Measurements from ENCODE around the gene PFKFB1. TPM values are rescaled to one million over a fixed set of nuclear protein-coding genes. Genes with fewer than 3 reads are reported as not detected.

Gene PFKFB1
- total and polyA plus RNA-seq, 8 donors = 0.18 to 0.60 (median 0.47) TPM; not detected in 1

GRCh38 chrX:55006827-55007621 lies 13.0 kb upstream of the PFKFB1 start:
- no peak for DNase-seq
- Histone ChIP-seq H3K27ac (peak overlapping the region in 1 of 2 donors; percentile 19), H3K4me1 (peaks cover 0 to 4% of the 10 kb centered on the region in 2 donors), H3K4me3 (no peak overlapping the region), H3K36me3 (peaks cover 0 to 50% of the 10 kb centered on the region in 2 donors), H3K27me3 (no peaks in the 10 kb centered on the region), H3K9me3 (no peaks in the 10 kb centered on the region)
- intact Hi-C loops (cut with DNase I) = no loop called here
- no peak for TF ChIP-seq CTCF (IDR thresholded peaks at IDR 0.05)
- no peak for ATAC-seq

GRCh38 chrX:55005256-55005655 lies 11.3 kb upstream of the PFKFB1 start:
- peaks cover 0 to 13% of the 10 kb centered on the region in 2 donors for H3K4me1 ChIP-seq
- H3K36me3 ChIP-seq = peaks cover 0 to 50% of the 10 kb centered on the region in 2 donors
- H3K27ac ChIP-seq = no peak overlapping the region
- no peak overlapping the region for H3K4me3 ChIP-seq
- intact Hi-C loops (cut with DNase I) = no loop called here
- DNase-seq (no peak), ATAC-seq (no peak)
- H3K9me3 ChIP-seq = no peaks in the 10 kb centered on the region
- no peak for TF ChIP-seq CTCF (IDR thresholded peaks at IDR 0.05)
- no peaks in the 10 kb centered on the region for H3K27me3 ChIP-seq

- Histone ChIP-seq H3K4me3 (no peak overlapping the region), H3K27ac (no peak overlapping the region), H3K4me1 (peaks cover 0 to 13% of the 10 kb centered on the region in 2 donors), H3K27me3 (no peaks in the 10 kb centered on the region), H3K9me3 (no peaks in the 10 kb centered on the region), H3K36me3 (peaks cover 0 to 50% of the 10 kb centered on the region in 2 donors)
- TF ChIP-seq CTCF (IDR thresholded peaks at IDR 0.05) = no peak
- ATAC-seq (no peak), DNase-seq (no peak)
- intact Hi-C loops (cut with DNase I) = no loop called here
Observed at GRCh38 chrX:55004231-55004630, 10.2 kb upstream of the PFKFB1 start.

GRCh38 chrX:54999717-55000598 lies 6.0 kb upstream of the PFKFB1 start, which contains the start of gene APEX2:
APEX2 (plus strand) TSS chrX:55000363; CDS start chrX:55000423, 60 bp downstream.
- peak within 1 kb of the TSS; percentile 41 to 61 for H3K4me3 ChIP-seq
- no peak for TF ChIP-seq CTCF (IDR thresholded peaks at IDR 0.05)
- ATAC-seq (peak; percentile 98), DNase-seq (peak; percentile 87 to 95 (median 93))
- H3K27me3 ChIP-seq = no peaks in the 10 kb centered on the region
- peaks cover 0 to 9% of the 10 kb centered on the region in 2 donors for H3K4me1 ChIP-seq
- intact Hi-C loops (cut with DNase I) = no loop called here
- H3K27ac ChIP-seq = peak within 1 kb of the TSS; percentile 90 to 91
- H3K36me3 ChIP-seq = peaks cover 0 to 27% of the 10 kb centered on the region in 2 donors
- no peaks in the 10 kb centered on the region for H3K9me3 ChIP-seq

- no peak for DNase-seq
- Histone ChIP-seq H3K4me1 (no peaks in the 10 kb centered on the region), H3K27ac (no peak overlapping the region), H3K9me3 (no peaks in the 10 kb centered on the region), H3K36me3 (no peaks in the 10 kb centered on the region), H3K4me3 (no peak overlapping the region), H3K27me3 (no peaks in the 10 kb centered on the region)
- ATAC-seq = no peak
- intact Hi-C loops (cut with DNase I) = no loop called here
- TF ChIP-seq CTCF (IDR thresholded peaks at IDR 0.05) = no peak
Observed at GRCh38 chrX:54995621-54996020, 1.6 kb upstream of the PFKFB1 start.

Data from left lung (tissue), 10 donors.